Astrocyte of the cerebellum (primary cell): Measurements from ENCODE around the gene SUMF1.

Experiments
- DNase-seq: peaks from one replicate; pipeline ENCODE4 v3.0.0-alpha.2; 2011; ENCODE audit warnings: low read depth
- H3K4me3 ChIP-seq: 2 replicates; pipeline ENCODE4 v1.5.1; 2011; ENCODE audit warnings: mild to moderate bottlenecking, low read depth, low read length, moderate library complexity
- CTCF ChIP-seq: IDR thresholded peaks from 2 replicates; pipeline ENCODE4 v1.5.1; 2012; ENCODE audit warnings: low read length, low read depth, moderate library complexity, mild to moderate bottlenecking; ENCODE audit errors: missing control alignments
- in situ Hi-C: cut with HindIII; loops from 2 replicates; pipeline ENCODE4 v1.10.0; 2017; ENCODE audit warnings: low sequenced_read_pairs

Gene SUMF1

GRCh38 chr3:4493014-4493940, 26.2 kb upstream of the SUMF1 start, which contains the start of gene ITPR1:
Gene ITPR1 (plus strand): TSS chr3:4493348. CDS start chr3:4516492, 23,144 bp downstream.
- no peak for TF ChIP-seq CTCF
- in situ Hi-C loops, result no loop called here
- H3K4me3 ChIP-seq, result peak within 1 kb of the TSS; percentile 61
- peak; percentile 98 for DNase-seq

GRCh38 chr3:4492208-4493013, 25.3 kb upstream of the SUMF1 start:
- in situ Hi-C loops, result no loop called here
- DNase-seq, result peak; percentile 57
- peak overlapping the region; percentile 61 for H3K4me3 ChIP-seq
- no peak for TF ChIP-seq CTCF

DNA sequence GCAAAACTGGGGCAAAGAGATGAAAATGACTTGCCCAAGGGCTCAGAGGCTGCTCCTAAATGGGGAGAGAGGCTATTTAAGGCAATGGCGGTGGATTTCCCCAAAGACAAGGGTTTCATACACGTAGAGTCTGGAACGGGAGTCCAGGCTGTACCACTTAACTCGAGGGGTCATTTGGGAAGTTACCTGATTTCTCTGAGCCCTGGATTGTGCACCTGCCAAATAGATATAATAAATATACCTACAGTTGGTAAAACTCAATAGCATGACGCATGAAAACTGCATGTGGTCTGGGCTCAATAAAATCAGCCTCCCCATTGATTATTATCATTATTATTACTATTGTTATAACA, 24.8 kb upstream of the SUMF1 start:
- no peak for DNase-seq
- no peak for TF ChIP-seq CTCF
- H3K4me3 ChIP-seq, result peak overlapping the region; percentile 61
- in situ Hi-C loops, result no loop called here

DNA sequence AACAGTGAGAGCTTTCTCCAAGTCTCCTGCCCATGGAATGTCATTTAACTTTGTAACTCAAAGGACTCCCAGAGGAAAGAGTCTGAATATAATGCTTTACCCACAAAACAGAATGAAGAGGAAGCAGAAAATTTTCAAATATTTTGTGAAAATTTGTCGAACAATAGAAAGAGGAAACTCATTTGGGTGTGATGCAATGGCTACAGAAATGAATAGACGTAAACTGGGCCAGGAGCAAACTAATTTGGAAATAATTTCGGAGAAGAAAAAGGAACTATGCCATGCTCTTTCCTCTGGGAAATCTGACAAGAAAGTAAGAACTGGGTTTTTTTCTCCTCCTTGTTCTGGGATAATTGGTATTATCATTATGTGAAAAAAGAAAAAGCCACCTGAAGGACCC, 11.2 kb upstream of the SUMF1 start:
- no peak for TF ChIP-seq CTCF
- in situ Hi-C loops, result no loop called here
- H3K4me3 ChIP-seq, result no peak overlapping the region
- DNase-seq, result no peak

- TF ChIP-seq CTCF, result no peak
- in situ Hi-C loops, result no loop called here
- DNase-seq, result no peak
- no peak overlapping the region for H3K4me3 ChIP-seq
These were observed 9.4 kb upstream of the SUMF1 start for GRCh38 chr3:4476496-4476895.

DNA sequence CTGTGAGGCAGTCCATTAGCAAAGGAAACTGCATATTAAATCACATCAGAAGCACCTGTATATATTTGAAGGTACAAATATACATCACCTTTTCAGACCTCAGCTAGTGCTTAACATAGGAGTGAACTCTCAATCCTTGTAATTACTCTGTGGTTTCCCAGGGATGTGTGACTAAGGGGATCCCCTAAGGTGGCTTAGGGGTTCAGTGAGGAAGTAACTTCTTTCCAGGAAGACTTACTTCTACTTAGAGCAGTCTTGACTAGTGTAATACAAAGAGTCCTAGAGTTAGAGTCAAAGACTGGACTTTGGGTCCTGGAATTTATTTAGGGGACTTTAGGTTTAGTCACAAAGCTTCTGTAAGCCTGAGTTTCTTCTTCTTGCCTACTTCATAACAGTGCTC, 8.7 kb upstream of the SUMF1 start:
- H3K4me3 ChIP-seq, result no peak overlapping the region
- no peak for TF ChIP-seq CTCF
- in situ Hi-C loops, result no loop called here
- no peak for DNase-seq
